Psoas muscle (tissue), 8 donors: Measurements from ENCODE around the gene DEDD2. TPM values are rescaled to one million over a fixed set of nuclear protein-coding genes. Genes with fewer than 3 reads are reported as not detected.

Experiments used
- ATAC-seq, 4 donors: fragments of 200-7000 bp; cut with Tn5 transposase; one replicate each; pipeline ENCODE4 v1.9.1; 2020; ENCODE audit warnings: moderate library complexity in 3 of 4, mild to moderate bottlenecking in 2 of 4
- DNase-seq, 2 donors: peaks; one replicate each; pipeline ENCODE4 v3.0.0-alpha.2; 2020
- H3K27ac ChIP-seq: fragments of 200-600 bp; one replicate; pipeline ENCODE4 v1.8.0; 2022
- H3K27me3 ChIP-seq, 3 donors: fragments of 200-600 bp in 1 of 3; one replicate each; pipeline versions ENCODE4 v1.6.1 to v1.8.0; 2013 to 2022; ENCODE audit warnings: low read length in 2 of 3, mild to moderate bottlenecking in 2 of 3, moderate library complexity in 1 of 3; ENCODE audit not compliant: insufficient read depth in 3 of 3
- H3K36me3 ChIP-seq, 2 donors: fragments of 200-600 bp in 1 of 2; one replicate each; pipeline versions ENCODE4 v1.6.1 to v1.8.0; 2013 to 2022; ENCODE audit warnings: low read depth in 1 of 2, mild to moderate bottlenecking in 1 of 2, moderate library complexity in 1 of 2; ENCODE audit not compliant: insufficient read depth in 1 of 2
- H3K4me1 ChIP-seq: fragments of 200-600 bp; one replicate; pipeline ENCODE4 v1.8.0; 2022
- H3K4me3 ChIP-seq: fragments of 200-600 bp; one replicate; pipeline ENCODE4 v1.8.0; 2022; ENCODE audit warnings: mild to moderate bottlenecking
- H3K9me3 ChIP-seq: fragments of 200-600 bp; one replicate; pipeline ENCODE4 v1.8.0; 2022
- CTCF ChIP-seq: fragments of 200-600 bp; IDR thresholded peaks from one replicate; pipeline ENCODE4 v1.8.0; 2022; ENCODE audit warnings: antibody characterized with exemption
- WGBS, 3 donors: extraction: QIAGEN DNeasy Blood & Tissue Kit; methylation state at CpG; one replicate each; pipeline versions ENCODE4 v1.1.6 to v1.1.7; 2013; 5-methylcytosine and 5-hydroxymethylcytosine counted together
- intact Hi-C, 2 donors: fragments of 100-400 bp; cut with DNase I; formaldehyde crosslinking; loops; one replicate each; pipeline versions ENCODE4 v1.11.0 to v1.14.2; 2022
- polyA plus RNA-seq, 3 donors: library from polyadenylated mRNA; stranded (reverse); fragments of 200-250 nt; gene quantifications; one replicate each; pipeline ENCODE4 v1.2.3, GENCODE V29; 2013
- total RNA-seq, 4 donors: library from RNA; stranded (reverse); fragmentation: NEBNext Ultra II Directional in 2 of 4; extraction: Animal tissue kit (Norgen Biotek cat#: 25700) in 2 of 4; gene quantifications; one replicate each; pipeline versions ENCODE4 v1.2.1 to v1.2.4, GENCODE V29; 2021 to 2023
- donor health status: healthy with polysubstance abuse.
- donor health status: DM: no; HTN: no; CAD: no; lungs with moderate emphysema.
- donor health status: Bipolar disorder and iron deficiency.
- donor health status: healthy.
- donor health status: DM: yes; HTN: yes; CAD: no.
- donor health status: DM: no; HTN: no; CAD: no.
- donor health status: DM: no; HTN: no; CAD: no.
- donor health status: DM: yes; HTN: yes; CAD: no.

Gene DEDD2
- total and polyA plus RNA-seq, 7 donors: 8.8 to 26.1 (median 12.1) TPM

GRCh38 chr19:42220751-42221097 lies 3.2 kb upstream of the DEDD2 start:
- Histone ChIP-seq H3K9me3 (no peaks in the 10 kb centered on the region), H3K4me1 (peaks cover 37% of the 10 kb centered on the region), H3K27ac (peak overlapping the region; percentile 77), H3K27me3 (no peaks in the 10 kb centered on the region), H3K4me3 (peak overlapping the region; percentile 88), H3K36me3 (peaks cover 0 to 21% of the 10 kb centered on the region in 2 donors)
- no peak for TF ChIP-seq CTCF
- WGBS, 3 donors: 1 to 2% (median 1%) methylated on average over 6 of the region's 6 CpGs
- ATAC-seq (no peak), DNase-seq (no peak)
- intact Hi-C loops: no loop called here

- Histone ChIP-seq H3K27ac (peak within 1 kb of the TSS; percentile 77), H3K4me3 (peak within 1 kb of the TSS; percentile 88), H3K27me3 (no peaks in the 10 kb centered on the region), H3K4me1 (peaks cover 43% of the 10 kb centered on the region), H3K9me3 (no peaks in the 10 kb centered on the region), H3K36me3 (peaks cover 0 to 17% of the 10 kb centered on the region in 2 donors)
- DNase-seq: peak; percentile 97 to 99
- TF ChIP-seq CTCF: no peak
- ATAC-seq: peak; percentile 90 to 92 (median 92)
- intact Hi-C loops: no loop called here
- 0 to 1% (median 1%) methylated on average over 53 of the region's 53 CpGs for WGBS, 3 donors
Measured at GRCh38 chr19:42219812-42220750, 2.6 kb upstream of the DEDD2 start, which contains the start of gene ZNF526. Gene ZNF526 (plus strand): TSS chr19:42220312. CDS start chr19:42224404, 4,092 bp downstream.

- DNase-seq (peak; percentile 45 to 78), ATAC-seq (peak; percentile 1 to 31 (median 7))
- WGBS, 3 donors: 3 to 5% (median 3%) methylated on average over 50 to 79 of the region's 79 CpGs
- H3K4me1 ChIP-seq: peaks cover 42% of the 10 kb centered on the region
- H3K4me3 ChIP-seq: peak overlapping the region; percentile 94
- peak overlapping the region; percentile 77 for H3K27ac ChIP-seq
- intact Hi-C loops: no loop called here
- peaks cover 0 to 34% of the 10 kb centered on the region in 2 donors for H3K36me3 ChIP-seq
- TF ChIP-seq CTCF: no peak
- H3K9me3 ChIP-seq: no peaks in the 10 kb centered on the region
- no peaks in the 10 kb centered on the region for H3K27me3 ChIP-seq
Measured at GRCh38 chr19:42216653-42217519, 591 bp downstream of the DEDD2 start.

GRCh38 chr19:42214810-42215485 lies 2.5 kb downstream of the DEDD2 start:
- Histone ChIP-seq H3K9me3 (no peaks in the 10 kb centered on the region), H3K4me1 (peaks cover 30% of the 10 kb centered on the region), H3K4me3 (no peak overlapping the region), H3K36me3 (peaks cover 0 to 52% of the 10 kb centered on the region in 2 donors), H3K27me3 (no peaks in the 10 kb centered on the region), H3K27ac (no peak overlapping the region)
- 75 to 77% (median 75%) methylated on average over 11 of the region's 11 CpGs for WGBS, 3 donors
- no peak for TF ChIP-seq CTCF
- intact Hi-C loops: no loop called here
- DNase-seq: no peak
- ATAC-seq: no peak
